GM10266 (cell line): Measurements from ENCODE around the gene PLSCR1.

Experiments
- DNase-seq: peaks from one replicate; pipeline ENCODE4 v3.0.0; 2012; ENCODE audit errors: extremely low spot score
- CTCF ChIP-seq: IDR thresholded peaks from 2 replicates; pipeline ENCODE4 v1.5.1; 2012; ENCODE audit warnings: mild to moderate bottlenecking, low read depth; ENCODE audit not compliant: control insufficient read depth, insufficient read depth; ENCODE audit errors: missing control alignments

The PLSCR1 gene

GRCh38 chr3:146581080-146581601 is 36.7 kb upstream of the PLSCR1 start:
- DNase-seq = no peak
- TF ChIP-seq CTCF = no peak

GRCh38 chr3:146577662-146578061 is 33.3 kb upstream of the PLSCR1 start:
- DNase-seq = no peak

GRCh38 chr3:146575636-146576035 is 31.2 kb upstream of the PLSCR1 start:
- no peak for DNase-seq
- TF ChIP-seq CTCF = no peak

More at GRCh38 chr3:146577662-146578061, 33.3 kb upstream of the PLSCR1 start:
- TF ChIP-seq CTCF = peak; percentile 36

GRCh38 chr3:146574173-146574572 is 29.8 kb upstream of the PLSCR1 start:
- no peak for TF ChIP-seq CTCF
- DNase-seq = no peak

- no peak for DNase-seq
- no peak for TF ChIP-seq CTCF
Observed at GRCh38 chr3:146569314-146569713, 24.9 kb upstream of the PLSCR1 start.

- DNase-seq = no peak
- TF ChIP-seq CTCF = no peak
Observed at GRCh38 chr3:146566138-146566537, 21.7 kb upstream of the PLSCR1 start.

GRCh38 chr3:146561879-146562278 is 17.5 kb upstream of the PLSCR1 start:
- TF ChIP-seq CTCF = no peak
- DNase-seq = no peak
